Measurements from ENCODE around the gene ARG2. TPM values are rescaled to one million over a fixed set of nuclear protein-coding genes. Genes with fewer than 3 reads are reported as not detected.

The ARG2 gene
- total RNA-seq, 1 experiment from 2014 or later = 35.2 TPM

DNA sequence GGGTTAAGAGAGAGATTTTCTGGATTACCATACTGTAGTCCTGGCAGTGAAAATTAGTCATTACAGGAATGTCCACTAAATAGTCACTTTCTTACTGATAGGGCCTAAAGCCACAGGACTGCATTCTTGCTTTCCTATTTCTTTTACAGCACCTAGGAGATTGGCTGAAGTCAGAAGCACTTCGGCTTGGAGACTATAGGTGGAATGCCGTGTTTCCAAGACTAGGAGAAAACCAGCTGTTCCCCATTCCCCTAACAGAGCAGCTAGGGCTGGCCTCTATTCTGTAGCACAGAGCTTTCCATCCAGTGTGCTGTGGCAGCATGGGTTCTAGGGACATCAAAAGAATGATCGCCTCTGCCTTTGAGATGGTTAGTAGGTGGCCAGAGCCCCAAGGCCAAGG, 34.7 kb upstream of the ARG2 start:
- Histone ChIP-seq H4K5ac (ENCODE audit: insufficient read length, low read depth, low read length) (no peak overlapping the region), H2BK120ac (ENCODE audit: low read depth, low read length, poor library complexity, severe bottlenecking) (no peak overlapping the region), H4K20me1 (ENCODE audit: control insufficient read depth, insufficient read depth, insufficient read length) (no peaks in the 10 kb centered on the region), H2BK5ac (ENCODE audit: insufficient read length, low read length) (no peak overlapping the region), H3K79me2 (ENCODE audit: insufficient read depth, low read length) (no peaks in the 10 kb centered on the region), H3K56ac (ENCODE audit: insufficient read length, low read depth, low read length) (no peak overlapping the region), H3K14ac (ENCODE audit: insufficient read depth, low read length) (no peak overlapping the region), H3K4ac (ENCODE audit: low read depth, low read length) (no peak overlapping the region), H3K18ac (ENCODE audit: insufficient read length, low read depth, low read length) (no peak overlapping the region), H4K91ac (ENCODE audit: insufficient read length, low read depth, low read length) (no peak overlapping the region), H3T11ph (ENCODE audit: low read length) (no peak overlapping the region), H4K8ac (replicated peaks; ENCODE audit: insufficient read length, low read depth, low read length) (no peak overlapping the region), H3K27me3 (ENCODE audit: insufficient read depth, low read length) (no peaks in the 10 kb centered on the region), H2AK5ac (ENCODE audit: insufficient read length, low read length) (no peak overlapping the region), H3K4me1 (ENCODE audit: insufficient read depth, low read length) (no peaks in the 10 kb centered on the region), H3K23me2 (ENCODE audit: insufficient read length, low read depth, low read length, poor library complexity, severe bottlenecking) (no peaks in the 10 kb centered on the region), H2BK20ac (ENCODE audit: low read depth, low read length, poor library complexity, severe bottlenecking) (no peak overlapping the region), H3K4me2 (ENCODE audit: insufficient read depth, insufficient read length, low read length) (no peak overlapping the region), H2AFZ (ENCODE audit: low read length) (no peak overlapping the region), H3K27ac (ENCODE audit: insufficient read length, low read depth, low read length) (no peak overlapping the region), H2BK12ac (ENCODE audit: insufficient read length, low read depth, low read length) (no peak overlapping the region), H2BK15ac (ENCODE audit: low read depth, low read length) (no peak overlapping the region), H3K79me1 (ENCODE audit: insufficient read depth, low read depth, low read length, poor library complexity, severe bottlenecking) (no peaks in the 10 kb centered on the region), H3K9ac (ENCODE audit: extremely low read depth, insufficient read length, low read length) (no peak overlapping the region), H3K23ac (ENCODE audit: insufficient read length, low read depth, low read length) (no peak overlapping the region), H3K9me3 (ENCODE audit: control insufficient read depth, low read depth, low read length) (no peaks in the 10 kb centered on the region)
- Mint-ChIP-seq H3K27me3 (ENCODE audit: low read depth) (no peaks in the 10 kb centered on the region), H3K36me3 (ENCODE audit: insufficient read depth in 1 of 3, low read depth in 3 of 3) (peaks cover 3 to 51% (median 20%) of the 10 kb centered on the region in 3 experiments; a peak in 5 of 7 replicates), H3K9me3 (no peaks in the 10 kb centered on the region), H3K4me3 (no peak overlapping the region), H3K27ac (no peak overlapping the region), H3K4me1 (no peaks in the 10 kb centered on the region)
- TF ChIP-seq, protein P1, sequence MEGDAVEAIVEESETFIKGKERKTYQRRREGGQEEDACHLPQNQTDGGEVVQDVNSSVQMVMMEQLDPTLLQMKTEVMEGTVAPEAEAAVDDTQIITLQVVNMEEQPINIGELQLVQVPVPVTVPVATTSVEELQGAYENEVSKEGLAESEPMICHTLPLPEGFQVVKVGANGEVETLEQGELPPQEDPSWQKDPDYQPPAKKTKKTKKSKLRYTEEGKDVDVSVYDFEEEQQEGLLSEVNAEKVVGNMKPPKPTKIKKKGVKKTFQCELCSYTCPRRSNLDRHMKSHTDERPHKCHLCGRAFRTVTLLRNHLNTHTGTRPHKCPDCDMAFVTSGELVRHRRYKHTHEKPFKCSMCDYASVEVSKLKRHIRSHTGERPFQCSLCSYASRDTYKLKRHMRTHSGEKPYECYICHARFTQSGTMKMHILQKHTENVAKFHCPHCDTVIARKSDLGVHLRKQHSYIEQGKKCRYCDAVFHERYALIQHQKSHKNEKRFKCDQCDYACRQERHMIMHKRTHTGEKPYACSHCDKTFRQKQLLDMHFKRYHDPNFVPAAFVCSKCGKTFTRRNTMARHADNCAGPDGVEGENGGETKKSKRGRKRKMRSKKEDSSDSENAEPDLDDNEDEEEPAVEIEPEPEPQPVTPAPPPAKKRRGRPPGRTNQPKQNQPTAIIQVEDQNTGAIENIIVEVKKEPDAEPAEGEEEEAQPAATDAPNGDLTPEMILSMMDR (conservative IDR thresholded peaks at IDR 0.05) = no peak
- WGBS (ENCODE audit: extremely low coverage, insufficient read length, low lambda C conversion rate) = no CpG with 5 or more reads among the region's 3 CpGs
- DNase-seq = no peak
